Stomach (tissue), 9 donors: Measurements from ENCODE around the gene NRSN2. TPM values are rescaled to one million over a fixed set of nuclear protein-coding genes. Genes with fewer than 3 reads are reported as not detected.
"Not testable (repeated sequence)": the region's sequence is repeated elsewhere in the genome, so short reads cannot be mapped to it uniquely, and the experiment has no call there.

ENCODE experiments used
- DNase-seq, 2 donors: peaks; one replicate each; pipeline versions ENCODE4 v3.0.0 to v3.0.0-alpha.2; 2013 to 2019
- H3K27ac ChIP-seq, 5 donors: fragments of 200-600 bp in 4 of 5; sonication (generic) in 4 of 5; one replicate each; pipeline ENCODE4 v1.5.1; 2013 to 2019; ENCODE audit warnings: mild to moderate bottlenecking in 1 of 5, moderate library complexity in 1 of 5
- H3K27me3 ChIP-seq, 3 donors: fragments of 200-600 bp; sonication (generic); one replicate each; pipeline ENCODE4 v1.5.1; 2017 to 2019; ENCODE audit warnings: mixed run types in 1 of 3
- H3K36me3 ChIP-seq, 4 donors: fragments of 200-600 bp; sonication (generic); 1 replicate in 3 of 4; 2 replicates in 1 of 4; pipeline ENCODE4 v1.5.1; 2016 to 2019
- H3K4me1 ChIP-seq, 4 donors: fragments of 200-600 bp; sonication (generic); one replicate each; pipeline ENCODE4 v1.5.1; 2016 to 2019
- H3K4me3 ChIP-seq, 4 donors: fragments of 200-600 bp; sonication (generic) in 3 of 4; one replicate each; pipeline ENCODE4 v1.5.1; 2016 to 2019; ENCODE audit warnings: mild to moderate bottlenecking in 1 of 4
- H3K9me3 ChIP-seq, 4 donors: fragments of 200-600 bp; sonication (generic); one replicate each; pipeline ENCODE4 v1.5.1; 2016 to 2019
- EP300 ChIP-seq: sonication (generic); formaldehyde crosslinking; IDR thresholded peaks from one replicate; pipeline ENCODE4 v1.6.1; 2017; ENCODE audit warnings: antibody characterized with exemption
- POLR2A ChIP-seq, 4 donors: fragments of 450-650 bp; IDR thresholded peaks; one replicate each; pipeline ENCODE4 v1.6.1; 2016; ENCODE audit warnings: antibody characterized with exemption in 4 of 4, control low read depth in 2 of 4, mild to moderate bottlenecking in 1 of 4, moderate library complexity in 1 of 4
- POLR2AphosphoS5 ChIP-seq, 3 donors: sonication (generic); formaldehyde crosslinking; IDR thresholded peaks; one replicate each; pipeline ENCODE4 v1.6.1; 2016; ENCODE audit warnings: antibody characterized with exemption in 3 of 3
- WGBS, 5 donors: extraction: QIAGEN DNeasy Blood & Tissue Kit in 3 of 5; methylation state at CpG; one replicate each; pipeline versions ENCODE4 v1.1.5 to v1.1.7; 2013 to 2018; 5-methylcytosine and 5-hydroxymethylcytosine counted together
- intact Hi-C: fragments of 100-400 bp; cut with DNase I; formaldehyde crosslinking; loops from one replicate; pipeline ENCODE4 v1.15.1; 2023; ENCODE audit warnings: low total_unique reads
- polyA plus RNA-seq, 3 donors: library from polyadenylated mRNA; stranded (reverse); fragments of 200-250 nt; gene quantifications; one replicate each; pipeline ENCODE4 v1.2.3, GENCODE V29; 2013
- total RNA-seq, 5 donors: library from RNA; depleted of rRNA; stranded (reverse); fragments of >200 nt; gene quantifications; one replicate each; pipeline versions ENCODE4 v1.1.0 to v1.2.3, GENCODE V29; 2014 to 2016
- TF ChIP-seq, protein P1 (sequence below), 7 experiments: fragments of 450-650 bp in 4 of 7; fragments of 200-600 bp in 3 of 7; sonication (generic) in 3 of 7; IDR thresholded peaks; one replicate each; pipeline ENCODE4 v1.5.1; 2016 to 2019; ENCODE audit warnings: antibody characterized with exemption in 7 of 7, control low read depth in 2 of 7, mild to moderate bottlenecking in 1 of 7
- donor health status: healthy with polysubstance abuse.
- donor health status: Bipolar disorder and iron deficiency.
- donor health status: healthy.

NRSN2 gene
- total and polyA plus RNA-seq, 8 donors = 0.89 to 36.5 (median 17.7) TPM

DNA sequence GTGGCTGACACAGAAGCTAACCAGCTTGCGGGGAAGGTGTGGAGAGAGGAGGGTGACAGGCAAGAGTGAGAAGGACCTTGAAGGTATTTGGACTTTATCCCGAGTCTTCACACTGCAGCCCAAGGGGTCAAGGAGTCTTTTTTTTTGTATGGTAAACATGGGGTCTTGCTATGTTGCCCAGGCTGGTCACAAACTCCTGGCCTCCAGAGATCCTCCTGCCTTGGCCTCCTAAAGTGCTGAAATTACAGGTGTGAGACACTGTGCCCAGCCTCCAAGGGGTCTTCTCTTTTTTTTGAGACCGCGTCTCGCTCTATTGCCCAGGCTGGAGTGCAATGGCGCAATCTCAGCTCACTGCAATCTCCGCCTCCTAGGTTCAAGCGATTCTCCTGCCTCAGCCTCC, 12.3 kb upstream of the NRSN2 start:
- DNase-seq = no peak
- peaks cover 0 to 12% (median 10%) of the 10 kb centered on the region in 4 donors for H3K4me1 ChIP-seq
- WGBS, 5 donors = 94 to 97% (median 96%) methylated on average over 8 of the region's 8 CpGs
- no peaks in the 10 kb centered on the region for H3K9me3 ChIP-seq
- no peaks in the 10 kb centered on the region for H3K36me3 ChIP-seq
- no peak for TF ChIP-seq POLR2A (IDR thresholded peaks at IDR 0.05)
- TF ChIP-seq, protein P1, sequence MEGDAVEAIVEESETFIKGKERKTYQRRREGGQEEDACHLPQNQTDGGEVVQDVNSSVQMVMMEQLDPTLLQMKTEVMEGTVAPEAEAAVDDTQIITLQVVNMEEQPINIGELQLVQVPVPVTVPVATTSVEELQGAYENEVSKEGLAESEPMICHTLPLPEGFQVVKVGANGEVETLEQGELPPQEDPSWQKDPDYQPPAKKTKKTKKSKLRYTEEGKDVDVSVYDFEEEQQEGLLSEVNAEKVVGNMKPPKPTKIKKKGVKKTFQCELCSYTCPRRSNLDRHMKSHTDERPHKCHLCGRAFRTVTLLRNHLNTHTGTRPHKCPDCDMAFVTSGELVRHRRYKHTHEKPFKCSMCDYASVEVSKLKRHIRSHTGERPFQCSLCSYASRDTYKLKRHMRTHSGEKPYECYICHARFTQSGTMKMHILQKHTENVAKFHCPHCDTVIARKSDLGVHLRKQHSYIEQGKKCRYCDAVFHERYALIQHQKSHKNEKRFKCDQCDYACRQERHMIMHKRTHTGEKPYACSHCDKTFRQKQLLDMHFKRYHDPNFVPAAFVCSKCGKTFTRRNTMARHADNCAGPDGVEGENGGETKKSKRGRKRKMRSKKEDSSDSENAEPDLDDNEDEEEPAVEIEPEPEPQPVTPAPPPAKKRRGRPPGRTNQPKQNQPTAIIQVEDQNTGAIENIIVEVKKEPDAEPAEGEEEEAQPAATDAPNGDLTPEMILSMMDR (IDR thresholded peaks at IDR 0.05) = no peak
- TF ChIP-seq EP300 = no peak
- no peak for TF ChIP-seq POLR2AphosphoS5 (IDR thresholded peaks at IDR 0.05)
- intact Hi-C loops = no loop called here
- H3K4me3 ChIP-seq = no peak overlapping the region
- H3K27me3 ChIP-seq = no peaks in the 10 kb centered on the region
- H3K27ac ChIP-seq = no peak overlapping the region

DNA sequence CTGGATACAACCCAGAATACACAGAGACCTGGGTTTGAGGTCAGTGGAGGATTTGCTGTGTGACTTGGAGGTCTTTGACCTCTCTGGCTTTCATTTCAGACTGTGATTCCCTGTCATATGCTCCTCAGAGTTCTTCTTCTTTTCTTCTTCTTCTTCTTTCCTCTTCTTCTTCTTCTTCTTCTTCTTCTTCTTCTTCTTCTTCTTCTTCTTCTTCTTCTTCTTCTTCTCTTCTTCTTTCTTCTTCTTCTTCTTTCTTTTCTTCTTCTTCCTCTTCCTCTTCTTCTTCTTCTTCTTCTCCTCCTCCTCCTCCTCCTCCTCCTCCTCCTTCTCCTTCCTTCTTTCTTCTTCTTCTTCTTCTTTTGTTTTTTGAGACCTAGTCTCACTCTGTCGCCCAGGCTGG, 10.9 kb upstream of the NRSN2 start:
- intact Hi-C loops, DNase-seq, H3K9me3 ChIP-seq, H3K4me3 ChIP-seq, H3K36me3 ChIP-seq, H3K27me3 ChIP-seq, H3K27ac ChIP-seq, H3K4me1 ChIP-seq: not testable (repeated sequence)
- WGBS, 5 donors = 84 to 100% (median 95%) methylated on average over 1 of the region's 1 CpG

DNA sequence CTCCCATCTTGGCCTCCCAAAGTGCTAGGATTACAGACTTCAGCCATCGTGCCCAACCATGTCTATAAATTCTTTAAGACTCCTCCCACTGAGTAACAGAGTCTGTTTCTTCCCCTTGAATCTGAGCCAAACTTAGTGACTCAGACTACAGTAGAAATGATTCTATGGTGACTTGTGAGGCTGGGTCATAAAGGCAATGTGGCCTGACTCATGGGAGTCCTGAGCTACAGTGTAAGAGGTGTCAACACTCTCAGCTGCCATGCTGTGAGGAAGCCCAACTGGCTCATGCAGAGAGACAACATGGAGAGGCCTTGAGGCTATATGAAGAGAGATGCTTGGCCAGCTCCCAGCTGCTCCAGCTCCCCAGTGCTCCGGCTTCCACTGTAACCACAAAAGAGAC, 5.2 kb upstream of the NRSN2 start:
- H3K27me3 ChIP-seq = no peaks in the 10 kb centered on the region
- H3K36me3 ChIP-seq = peaks cover 0 to 6% (median 0%) of the 10 kb centered on the region in 4 donors
- TF ChIP-seq EP300 (no peak), POLR2AphosphoS5 (IDR thresholded peaks at IDR 0.05) (peak in 1 of 3 donors; percentile 4)
- no peak overlapping the region for H3K4me3 ChIP-seq
- H3K4me1 ChIP-seq = peaks cover 7 to 22% (median 12%) of the 10 kb centered on the region in 4 donors
- peaks cover 0 to 9% (median 3%) of the 10 kb centered on the region in 4 donors for H3K9me3 ChIP-seq
- WGBS, 5 donors = 71 to 82% (median 77%) methylated on average over 2 of the region's 2 CpGs
- H3K27ac ChIP-seq = no peak overlapping the region
- DNase-seq = no peak
- intact Hi-C loops = no loop called here

DNA sequence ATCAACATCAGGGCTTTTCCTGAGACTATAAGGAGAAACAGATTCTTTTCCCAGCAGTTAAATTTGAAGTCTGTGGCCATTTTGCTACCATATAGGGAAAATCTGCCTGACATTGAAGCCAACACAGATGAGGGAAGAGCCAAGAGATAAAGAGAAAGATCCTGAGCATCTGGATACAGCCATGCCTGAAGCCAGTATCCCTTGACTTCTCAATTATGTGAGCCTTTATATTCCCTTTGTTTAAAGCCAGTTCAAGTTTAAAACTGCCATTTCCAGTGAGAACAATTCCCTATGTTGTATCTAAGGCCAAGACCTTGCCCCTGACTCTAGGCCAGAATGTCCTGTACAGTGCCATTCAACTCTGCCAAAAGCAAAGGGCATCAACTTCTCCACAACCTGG, 3.8 kb upstream of the NRSN2 start:
- no peak for DNase-seq
- intact Hi-C loops = no loop called here
- TF ChIP-seq POLR2AphosphoS5 (IDR thresholded peaks at IDR 0.05) = no peak
- peaks cover 9 to 29% (median 22%) of the 10 kb centered on the region in 4 donors for H3K4me1 ChIP-seq
- no peaks in the 10 kb centered on the region for H3K27me3 ChIP-seq
- H3K4me3 ChIP-seq = no peak overlapping the region
- peaks cover 0 to 9% (median 3%) of the 10 kb centered on the region in 4 donors for H3K9me3 ChIP-seq
- no peak overlapping the region for H3K27ac ChIP-seq
- H3K36me3 ChIP-seq = peaks cover 0 to 6% (median 0%) of the 10 kb centered on the region in 4 donors

DNA sequence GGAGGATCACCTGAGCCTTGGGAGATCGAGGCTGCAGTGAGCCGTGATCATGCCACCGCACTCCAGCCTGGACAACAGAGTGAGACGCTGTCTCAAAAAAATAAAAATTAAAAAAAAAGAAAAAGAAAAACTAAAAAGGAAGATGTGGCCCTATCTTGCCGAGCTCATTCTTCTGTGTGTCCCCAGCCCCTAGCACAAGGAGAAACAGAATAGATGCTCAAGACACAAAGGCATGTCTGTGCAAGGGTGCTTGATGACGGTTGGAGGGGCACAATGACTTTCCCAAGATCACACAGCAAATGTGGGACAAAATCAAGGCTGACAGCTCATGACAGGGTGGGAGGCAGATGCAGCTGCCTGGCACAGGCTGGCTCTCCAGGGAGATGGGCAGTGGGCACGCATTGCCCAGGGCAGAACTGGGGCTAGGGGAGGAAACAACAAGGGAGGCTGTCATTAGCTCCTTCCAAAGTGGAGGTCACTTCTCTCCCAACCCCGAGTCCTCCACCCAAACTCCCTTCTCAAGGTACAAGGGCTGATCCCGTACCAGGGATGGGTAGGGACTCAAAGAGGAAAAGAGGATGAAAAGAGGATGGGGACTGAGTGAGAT, 775 bp upstream of the NRSN2 start:
- no peak for TF ChIP-seq POLR2AphosphoS5 (IDR thresholded peaks at IDR 0.05)
- TF ChIP-seq, protein P1 (IDR thresholded peaks at IDR 0.05) = no peak
- TF ChIP-seq POLR2A (IDR thresholded peaks at IDR 0.05) = no peak
- no peak for TF ChIP-seq EP300
- H3K4me1 ChIP-seq = peaks cover 16 to 45% (median 36%) of the 10 kb centered on the region in 4 donors
- peaks cover 0 to 10% (median 8%) of the 10 kb centered on the region in 4 donors for H3K36me3 ChIP-seq
- intact Hi-C loops = no loop called here
- H3K9me3 ChIP-seq = peaks cover 0 to 9% (median 3%) of the 10 kb centered on the region in 4 donors
- DNase-seq = no peak
- H3K27ac ChIP-seq = peak overlapping the region; percentile 90 to 94 (median 94)
- WGBS, 5 donors = 67 to 77% (median 74%) methylated on average over 9 of the region's 9 CpGs
- peak overlapping the region; percentile 77 to 90 (median 84) for H3K4me3 ChIP-seq
- H3K27me3 ChIP-seq = no peaks in the 10 kb centered on the region

DNA sequence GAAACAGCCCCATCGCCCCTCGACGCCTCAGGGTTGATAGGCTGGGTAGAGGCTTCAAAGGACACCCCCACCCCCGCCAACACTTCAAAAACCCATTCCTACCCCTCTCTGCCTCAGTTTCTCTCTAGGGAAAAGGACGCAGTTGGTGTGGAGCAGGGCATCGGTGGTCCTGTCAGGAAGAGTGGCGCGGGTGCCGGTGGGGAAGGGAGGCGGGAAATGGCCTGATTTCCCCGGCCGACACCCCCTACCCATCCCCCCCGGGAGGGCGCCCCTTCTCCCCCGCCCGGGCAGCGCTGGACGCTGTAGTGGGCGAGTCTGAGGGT, 367 bp downstream of the NRSN2 start:
- Histone ChIP-seq H3K9me3 (peaks cover 0 to under 1% (median 0%) of the 10 kb centered on the region in 4 donors), H3K36me3 (peaks cover 0 to 13% (median 8%) of the 10 kb centered on the region in 4 donors), H3K4me3 (peak overlapping the region; percentile 77 to 90 (median 84)), H3K27me3 (no peaks in the 10 kb centered on the region), H3K27ac (peak overlapping the region; percentile 90 to 94 (median 94)), H3K4me1 (peaks cover 16 to 46% (median 36%) of the 10 kb centered on the region in 4 donors)
- TF ChIP-seq, protein P1 (IDR thresholded peaks at IDR 0.05) = no peak
- TF ChIP-seq EP300 = no peak
- 0 to 3% (median 2%) methylated on average over 9 to 19 of the region's 19 CpGs for WGBS, 5 donors
- intact Hi-C loops = no loop called here
- no peak for DNase-seq
